IMR-90 (cell line): ENCODE results near the gene LAMC2. TPM values are rescaled to one million over a fixed set of nuclear protein-coding genes. Genes with fewer than 3 reads are reported as not detected.

Experiments used
- ATAC-seq: fragments of 200-7000 bp; cut with Tn5 transposase; 2 replicates; pipeline ENCODE4 v1.9.1; 2020; ENCODE audit warnings: low read depth, mild to moderate bottlenecking, moderate library complexity
- BruUV-seq: library from RNA; stranded (reverse); fragments of 400-500 nt; replicated peaks from 2 replicates; lab custom pipeline; 2021; lab: Mats Ljungman, UMichigan
- CTCF ChIA-PET: fragments of 300-600 bp; formaldehyde crosslinking; extraction: SDS; loops from one replicate; lab custom pipeline; 2021; ENCODE audit warnings: antibody characterized with exemption; lab: Yijun Ruan, JAX
- POLR2A ChIA-PET: fragments of 300-600 bp; sonication (Branson Sonifier 250); formaldehyde crosslinking; loops from one replicate; lab custom pipeline; 2022; ENCODE audit warnings: antibody characterized with exemption; ENCODE audit not compliant: unreplicated experiment; lab: Charles Lee
- DNase-seq: peaks from one replicate; pipeline ENCODE4 v3.0.0; 2013
- H2AFZ ChIP-seq: replicated peaks from 2 replicates; pipeline ENCODE3; 2013; ENCODE audit warnings: low read length, mild to moderate bottlenecking; ENCODE audit not compliant: poor library complexity
- H2AK5ac ChIP-seq: 2 replicates; pipeline ENCODE4 v1.6.1; 2013; ENCODE audit warnings: low read depth, low read length, inconsistent platforms
- H2AK9ac ChIP-seq: replicated peaks from 2 replicates; pipeline ENCODE3; 2013; ENCODE audit warnings: mild to moderate bottlenecking, low read depth, low read length, moderate library complexity; ENCODE audit not compliant: poor library complexity
- H2BK120ac ChIP-seq: 2 replicates; pipeline ENCODE4 v1.6.1; 2013; ENCODE audit warnings: low read depth, low read length, inconsistent platforms
- H2BK15ac ChIP-seq: 3 replicates; pipeline ENCODE4 v1.6.1; 2013; ENCODE audit warnings: low read depth, low read length, inconsistent platforms
- H2BK20ac ChIP-seq: 2 replicates; pipeline ENCODE4 v1.6.1; 2013; ENCODE audit warnings: low read depth, mild to moderate bottlenecking, inconsistent platforms, low read length, moderate library complexity
- H2BK5ac ChIP-seq: 2 replicates; pipeline ENCODE4 v1.6.1; 2013; ENCODE audit warnings: mild to moderate bottlenecking, low read depth, low read length, inconsistent platforms; ENCODE audit not compliant: poor library complexity, severe bottlenecking
- H3K14ac ChIP-seq: replicated peaks from 2 replicates; pipeline ENCODE4 v1.6.1; 2013; ENCODE audit warnings: low read depth, low read length, inconsistent platforms
- H3K18ac ChIP-seq: 2 replicates; pipeline ENCODE4 v1.6.1; 2013; ENCODE audit warnings: low read depth, low read length, control low read depth
- H3K23ac ChIP-seq: 2 replicates; pipeline ENCODE4 v1.6.1; 2013; ENCODE audit warnings: low read depth, low read length, inconsistent platforms
- H3K27ac ChIP-seq: 2 replicates; pipeline ENCODE4 v1.5.1; 2013; ENCODE audit warnings: mild to moderate bottlenecking, control low read depth, low read length; ENCODE audit not compliant: insufficient read depth
- H3K27me3 ChIP-seq: 2 replicates; pipeline ENCODE4 v1.6.1; 2013; ENCODE audit warnings: low read length; ENCODE audit not compliant: control insufficient read depth, insufficient read depth
- H3K36me3 ChIP-seq: 2 replicates; pipeline ENCODE4 v1.6.1; 2013; ENCODE audit warnings: low read length, mixed read lengths; ENCODE audit not compliant: control insufficient read depth, insufficient read depth
- H3K4ac ChIP-seq: 2 replicates; pipeline ENCODE4 v1.6.1; 2013; ENCODE audit warnings: low read depth, low read length, inconsistent platforms
- H3K4me1 ChIP-seq: 2 replicates; pipeline ENCODE4 v1.6.1; 2013; ENCODE audit warnings: low read length, mixed read lengths; ENCODE audit not compliant: control insufficient read depth, insufficient read depth
- H3K4me2 ChIP-seq: 2 replicates; pipeline ENCODE4 v1.6.1; 2013; ENCODE audit warnings: low read depth, mild to moderate bottlenecking, control low read depth, low read length, moderate library complexity
- H3K4me3 ChIP-seq: 2 replicates; pipeline ENCODE4 v1.5.1; 2013; ENCODE audit warnings: low read depth, mild to moderate bottlenecking, control low read depth, low read length, moderate library complexity; ENCODE audit not compliant: insufficient read depth
- H3K56ac ChIP-seq: 2 replicates; pipeline ENCODE4 v1.6.1; 2013; ENCODE audit warnings: low read length, inconsistent platforms; ENCODE audit not compliant: insufficient read depth; ENCODE audit errors: extremely low read depth
- H3K79me1 ChIP-seq, 2 experiments: 2 replicates each; pipeline ENCODE4 v1.6.1; 2013; ENCODE audit warnings: low read length in 2 of 2, inconsistent platforms in 1 of 2, low read depth in 1 of 2
- H3K9ac ChIP-seq: 2 replicates; pipeline ENCODE4 v1.6.1; 2013; ENCODE audit warnings: low read depth, low read length, control low read depth
- H3K9me1 ChIP-seq: 2 replicates; pipeline ENCODE4 v1.6.1; 2013; ENCODE audit warnings: low read length, inconsistent platforms; ENCODE audit not compliant: insufficient read depth
- H3K9me3 ChIP-seq: 2 replicates; pipeline ENCODE4 v1.6.1; 2013; ENCODE audit warnings: low read length; ENCODE audit not compliant: control insufficient read depth, insufficient read depth
- H4K20me1 ChIP-seq: 2 replicates; pipeline ENCODE4 v1.6.1; 2013; ENCODE audit warnings: low read length, inconsistent platforms; ENCODE audit not compliant: insufficient read depth
- H4K5ac ChIP-seq: 2 replicates; pipeline ENCODE4 v1.6.1; 2013; ENCODE audit warnings: mild to moderate bottlenecking, low read depth, low read length, control low read depth
- H4K8ac ChIP-seq, 2 experiments: 2 replicates each; pipeline ENCODE4 v1.6.1; 2013; ENCODE audit warnings: low read depth in 2 of 2, low read length in 2 of 2, control low read depth in 1 of 2, inconsistent platforms in 1 of 2
- H4K91ac ChIP-seq: 2 replicates; pipeline ENCODE4 v1.6.1; 2013; ENCODE audit warnings: low read depth, low read length, inconsistent platforms; ENCODE audit not compliant: insufficient read depth
- CHD1 ChIP-seq: IDR thresholded peaks from 2 replicates; pipeline ENCODE4 v1.6.1; 2012; ENCODE audit warnings: low read depth, low read length, improper control_type of control experiment
- ELK1 ChIP-seq: fragments of 150-350 bp; IDR thresholded peaks from 2 replicates; pipeline ENCODE4 v1.6.1; 2016; ENCODE audit warnings: low read depth, mild to moderate bottlenecking, low read length, moderate library complexity, borderline replicate concordance
- MAZ ChIP-seq: IDR thresholded peaks from 2 replicates; pipeline ENCODE4 v1.6.1; 2012; ENCODE audit warnings: low read depth, mild to moderate bottlenecking, low read length, improper control_type of control experiment, moderate library complexity, borderline replicate concordance
- NFE2L2 ChIP-seq: fragments of 150-350 bp; IDR thresholded peaks from 2 replicates; pipeline ENCODE4 v1.6.1; 2016; ENCODE audit warnings: low read depth, mild to moderate bottlenecking, low read length
- RCOR1 ChIP-seq: IDR thresholded peaks from 2 replicates; pipeline ENCODE4 v1.6.1; 2012; ENCODE audit warnings: mild to moderate bottlenecking, low read length, improper control_type of control experiment; ENCODE audit not compliant: insufficient replicate concordance
- WGBS, 2 experiments: methylation state at CpG; one replicate each; pipeline versions ENCODE4 v1.1.5 to v1.1.7; 2013; ENCODE audit warnings: missing lambda C conversion rate in 2 of 2; ENCODE audit not compliant: insufficient read length in 1 of 2; ENCODE audit errors: extremely low coverage in 2 of 2; 5-methylcytosine and 5-hydroxymethylcytosine counted together
- dilution Hi-C: fragments of 300-500 bp; cut with HindIII; formaldehyde crosslinking; loops from one replicate; pipeline ENCODE4 v1.14.3; 2018; ENCODE audit warnings: low sequenced_read_pairs; ENCODE audit not compliant: unreplicated experiment
- in situ Hi-C: fragments of 300-500 bp; cut with MboI; formaldehyde crosslinking; loops from 3 replicates; pipeline ENCODE4 v1.14.3; 2019; ENCODE audit warnings: low sequenced_read_pairs, inconsistent platforms, mixed read lengths
- intact Hi-C: fragments of 100-400 bp; cut with micrococcal nuclease; formaldehyde crosslinking; loops from 2 replicates; pipeline ENCODE4 v1.10.0; 2022
- polyA plus RNA-seq, 3 experiments: library from polyadenylated mRNA; depleted of rRNA; stranded (reverse); fragments of >200 nt; gene quantifications; 2 replicates each; pipeline ENCODE4 v1.2.3, GENCODE V29; 2012; ENCODE audit warnings: low replicate concordance in 1 of 3
- total RNA-seq: library from RNA; depleted of rRNA; stranded (reverse); fragments of >200 nt; gene quantifications from 2 replicates; pipeline ENCODE4 v1.2.3, GENCODE V29; 2012

The LAMC2 gene
- total and polyA plus RNA-seq, 2 of the 4 experiments (the other 2 are of a cell fraction), result 2.3 to 2.8 TPM

DNA sequence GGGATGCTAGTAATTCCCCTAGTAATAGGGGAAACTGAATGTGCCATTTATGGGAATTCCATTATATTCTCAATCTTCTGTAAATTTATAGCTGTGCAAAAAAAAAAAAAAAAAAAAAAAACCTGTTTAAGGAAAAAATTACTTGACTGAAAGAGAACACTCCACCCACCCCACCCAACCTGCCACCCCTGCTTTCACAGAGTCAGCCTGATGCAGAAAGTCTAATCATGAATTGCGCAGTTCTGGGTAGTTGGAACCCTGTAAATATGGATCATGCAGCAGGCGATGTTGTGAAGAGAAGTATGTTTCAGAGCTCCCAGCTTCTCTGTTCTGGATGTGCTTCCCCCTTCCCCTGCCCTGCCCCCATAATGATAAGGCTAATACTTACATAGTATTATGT lies 19.6 kb upstream of the LAMC2 start:
- H3K36me3 ChIP-seq, result no peaks in the 10 kb centered on the region
- H3K14ac ChIP-seq, result no peak overlapping the region
- WGBS, 2 experiments, result no CpG with 5 or more reads among the region's 2 CpGs
- no peak overlapping the region for H2AFZ ChIP-seq
- no peak overlapping the region for H4K8ac ChIP-seq
- H3K23ac ChIP-seq, result no peak overlapping the region
- H3K4ac ChIP-seq, result no peak overlapping the region
- H2BK15ac ChIP-seq, result 0 out of 3 replicates have a peak overlapping the region, but pooled peaks have one; percentile 21
- H3K4me1 ChIP-seq, result peaks cover 8% of the 10 kb centered on the region
- no peak overlapping the region for H3K4me3 ChIP-seq
- H3K79me1 ChIP-seq, result no peaks in the 10 kb centered on the region
- no peak overlapping the region for H4K5ac ChIP-seq
- BruUV-seq, result no TSS peak
- H3K18ac ChIP-seq, result no peak overlapping the region
- no peak overlapping the region for H3K27ac ChIP-seq
- H3K9me3 ChIP-seq, result no peaks in the 10 kb centered on the region
- DNase-seq, result no peak
- no peak for ATAC-seq
- in situ Hi-C loops, result no loop called here
- no peak overlapping the region for H2BK20ac ChIP-seq
- H2AK9ac ChIP-seq, result no peak overlapping the region
- no peak overlapping the region for H2BK5ac ChIP-seq
- H3K9ac ChIP-seq, result no peak overlapping the region
- no peak overlapping the region for H4K91ac ChIP-seq
- ChIA-PET CTCF (no interaction called here), POLR2A (no interaction called here)
- peaks cover 5% of the 10 kb centered on the region for H3K9me1 ChIP-seq
- no peaks in the 10 kb centered on the region for H3K27me3 ChIP-seq
- intact Hi-C loops, result no loop called here
- no peak overlapping the region for H3K56ac ChIP-seq
- no peak overlapping the region for H2AK5ac ChIP-seq
- TF ChIP-seq CHD1 (no peak), ELK1 (no peak), RCOR1 (no peak), MAZ (no peak), NFE2L2 (no peak)
- no peaks in the 10 kb centered on the region for H4K20me1 ChIP-seq
- no peak overlapping the region for H3K4me2 ChIP-seq
- dilution Hi-C loops, result no loop called here
- no peak overlapping the region for H2BK120ac ChIP-seq
